ENCODE results near the gene PEX5L. TPM values are rescaled to one million over a fixed set of nuclear protein-coding genes. Genes with fewer than 3 reads are reported as not detected.

PEX5L gene
- total RNA-seq, 1 experiment from 2014 or later = not detected

- DNase-seq (ENCODE audit: low read depth, low spot score) (no peak), ATAC-seq (no peak)
- intact Hi-C loops (cut with micrococcal nuclease) = no loop called here
- no peak overlapping the region for H3K4me2 ChIP-seq (ENCODE audit: low read length)
- H3K4me3 ChIP-seq (replicated peaks in 1 of 2; ENCODE audit: low read depth in 1 of 2, low read length in 2 of 2) = no peak overlapping the region
- no peak overlapping the region for H3K27ac ChIP-seq (ENCODE audit: low read depth, low read length)
- ChIA-PET RAD21 (ENCODE audit: low non-redundant PET in 1 of 2, low total read pairs in 2 of 2, uncharacterized antibody in 2 of 2, unreplicated experiment in 2 of 2) (no interaction called here), CTCF (interaction anchor here (1.3 kb wide), 1 partner anchor 17 kb away, joined by 3 read pairs; no protein-coding TSS in a partner anchor), POLR2A (no interaction called here)
- H3K4me1 ChIP-seq (ENCODE audit: control insufficient read depth in 1 of 2, insufficient read depth in 2 of 2, low read length in 2 of 2) = no peaks in the 10 kb centered on the region
- TF ChIP-seq FOSL1 (IDR thresholded peaks at IDR 0.05; ENCODE audit: low read depth) (no peak), CTCF (IDR thresholded peaks at IDR 0.05 in 2 of 3, conservative IDR thresholded peaks at IDR 0.05 in 1 of 3; ENCODE audit: borderline replicate concordance in 1 of 3, insufficient read depth in 1 of 3, low read depth in 2 of 3, low read length in 2 of 3) (no peak), RAD21 (IDR thresholded peaks at IDR 0.05; ENCODE audit: low read depth) (no peak), CBX3 (IDR thresholded peaks at IDR 0.05; ENCODE audit: low read depth) (no peak), ATF3 (IDR thresholded peaks at IDR 0.05) (no peak), REST (IDR thresholded peaks at IDR 0.05; ENCODE audit: low read depth) (no peak), JUND (IDR thresholded peaks at IDR 0.05) (no peak)
- peaks cover 36% of the 10 kb centered on the region for H3K27me3 ChIP-seq (ENCODE audit: insufficient read depth, low read length)
- H3K9me2 ChIP-seq (ENCODE audit: insufficient read depth) = no peaks in the 10 kb centered on the region
- H3K9me3 ChIP-seq (ENCODE audit: control insufficient read depth in 1 of 2, insufficient read depth in 1 of 2, low read depth in 1 of 2, low read length in 2 of 2) = no peaks in the 10 kb centered on the region
- no peak overlapping the region for H2AFZ ChIP-seq (ENCODE audit: low read depth, low read length, poor library complexity, severe bottlenecking)
- no peaks in the 10 kb centered on the region for H3K36me3 ChIP-seq (ENCODE audit: control insufficient read depth in 1 of 2, insufficient read depth in 2 of 2, low read length in 2 of 2)
- no TSS peak for BruUV-seq (replicated peaks)
- no peaks in the 10 kb centered on the region for H4K20me1 ChIP-seq (ENCODE audit: insufficient read depth)
- no peaks in the 10 kb centered on the region for H3K79me2 ChIP-seq (ENCODE audit: insufficient read depth, low read length)
- H3K9ac ChIP-seq (ENCODE audit: low read length) = no peak overlapping the region
Measured at GRCh38 chr3:179945569-179945968, 91.2 kb downstream of the PEX5L start.

Measured in HCT116 (cell line).